ENCODE measurements around the gene SNW1.
"Not testable (repeated sequence)": the region's sequence is repeated elsewhere in the genome, so short reads cannot be mapped to it uniquely, and the experiment has no call there.

The SNW1 gene

GRCh38 chr14:77760381-77761204 is at the start of gene SNW1:
SNW1 (minus strand) TSS chr14:77761156; CDS start chr14:77761127, 29 bp downstream.
- DNase-seq, result peak; percentile 17

GRCh38 chr14:77809011-77809410 is 48.1 kb upstream of the SNW1 start:
- no peak for DNase-seq

DNA sequence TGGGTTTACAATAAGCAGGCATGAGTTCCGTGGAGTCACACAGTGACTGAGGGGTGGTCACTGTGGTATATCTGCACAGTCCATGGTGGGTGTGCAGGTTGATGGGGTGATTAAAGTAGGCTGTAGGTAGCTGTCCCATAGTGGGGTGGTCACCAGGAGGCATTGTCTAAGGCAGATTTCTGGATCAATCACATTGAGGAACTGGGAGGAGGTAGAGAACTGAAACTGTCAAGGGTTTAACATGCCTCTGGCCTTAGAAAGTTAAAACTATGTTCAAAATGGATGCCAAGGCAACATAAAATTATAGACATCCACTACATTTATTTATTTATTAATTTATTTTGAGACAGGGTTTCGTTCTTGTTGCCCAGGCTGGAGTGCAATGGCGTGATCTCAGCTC is 47.3 kb upstream of the SNW1 start:
- no peak for DNase-seq

DNA sequence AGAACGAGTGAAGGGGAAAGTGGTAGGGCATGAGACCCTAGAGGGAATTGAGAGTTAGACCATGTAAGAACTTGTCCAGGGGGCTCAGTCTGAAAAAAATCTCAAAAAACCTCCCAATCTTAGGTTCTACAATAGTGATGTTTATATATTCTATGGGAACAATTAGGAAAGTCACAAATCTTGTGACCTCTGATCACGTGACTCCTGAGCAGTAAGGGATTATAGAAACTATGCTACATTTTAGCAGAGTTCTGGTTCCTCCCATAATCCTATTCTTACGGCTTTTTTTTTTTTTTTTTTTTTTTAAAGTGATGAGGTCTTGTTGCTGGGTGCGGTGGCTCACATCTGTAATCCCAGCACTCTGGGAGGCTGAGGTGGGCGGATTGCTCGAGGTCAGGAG is 44.8 kb upstream of the SNW1 start:
- DNase-seq, result no peak

DNA sequence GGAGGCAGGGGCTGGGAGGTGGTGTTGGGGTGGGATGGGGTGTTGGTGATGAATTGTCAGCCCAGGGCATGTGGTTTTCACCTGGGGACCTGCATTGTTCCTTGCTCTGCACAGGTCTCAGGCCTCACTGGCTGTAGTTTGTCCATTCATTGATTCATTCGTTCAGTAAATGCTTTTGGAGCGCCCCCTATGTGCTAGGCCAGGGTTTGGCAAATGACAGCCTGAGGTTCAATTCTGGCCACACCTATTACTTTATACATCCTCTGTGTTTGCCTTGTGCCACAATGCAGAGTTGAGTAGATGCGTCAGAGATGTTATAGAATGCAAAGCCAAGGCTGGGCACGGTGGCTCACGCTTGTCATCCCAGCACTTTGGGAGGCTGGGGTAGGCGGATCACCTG is 43.6 kb upstream of the SNW1 start:
- DNase-seq, result no peak

DNA sequence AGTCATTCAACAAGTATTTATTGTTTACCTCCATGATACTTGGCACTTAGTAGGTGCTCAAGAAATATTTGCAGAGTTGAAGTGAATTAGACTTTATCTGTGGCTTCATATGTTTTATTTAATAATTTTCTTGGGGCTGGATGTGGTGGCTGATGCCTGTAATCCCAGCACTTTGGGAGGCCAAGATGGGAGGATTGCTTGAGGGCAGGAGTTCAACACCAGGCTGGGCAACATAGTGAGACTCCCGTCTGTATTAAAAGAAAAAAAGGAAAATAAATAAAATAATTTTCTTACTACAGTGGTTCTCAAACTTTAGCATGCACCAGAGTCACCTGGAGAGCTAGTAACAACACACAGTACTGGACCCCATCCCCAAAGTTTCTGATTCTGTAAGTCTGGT is 39.9 kb upstream of the SNW1 start:
- DNase-seq, result no peak

GRCh38 chr14:77799863-77800730 is 39.1 kb upstream of the SNW1 start, which contains the start of gene ADCK1:
ADCK1 (plus strand) TSS chr14:77800109; CDS start chr14:77818979, 18,870 bp downstream.
- DNase-seq, result peak; percentile 39

- DNase-seq, result not testable (repeated sequence)
Measured at GRCh38 chr14:77799456-77799855, 38.5 kb upstream of the SNW1 start.

DNA sequence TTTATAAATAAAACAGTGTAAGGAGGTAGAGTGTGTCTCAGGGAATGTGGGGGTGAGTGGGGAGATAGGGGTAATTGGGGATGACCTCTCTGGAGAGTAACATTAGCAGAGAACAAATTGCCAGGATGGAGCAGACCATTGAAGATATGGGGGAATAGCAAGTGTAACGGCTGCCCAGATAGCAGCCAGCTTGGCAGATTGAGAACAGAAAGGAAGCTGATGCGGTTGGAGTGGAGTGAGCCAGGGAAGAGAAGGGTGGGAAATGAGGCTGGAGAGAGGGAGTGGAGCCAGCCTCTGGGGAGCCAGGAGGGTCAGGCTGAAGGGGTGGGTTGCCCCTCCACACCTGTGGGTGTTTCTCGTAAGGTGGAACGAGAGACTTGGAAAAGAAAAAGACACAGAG is 33.4 kb upstream of the SNW1 start:
- no peak for DNase-seq

GRCh38 chr14:77793255-77793654 is 32.3 kb upstream of the SNW1 start:
- not testable (repeated sequence) for DNase-seq

- DNase-seq, result no peak
Measured at GRCh38 chr14:77791225-77791600, 30.3 kb upstream of the SNW1 start.

- peak; percentile 93 for DNase-seq
Measured at GRCh38 chr14:77790566-77791224, 29.7 kb upstream of the SNW1 start.

DNA sequence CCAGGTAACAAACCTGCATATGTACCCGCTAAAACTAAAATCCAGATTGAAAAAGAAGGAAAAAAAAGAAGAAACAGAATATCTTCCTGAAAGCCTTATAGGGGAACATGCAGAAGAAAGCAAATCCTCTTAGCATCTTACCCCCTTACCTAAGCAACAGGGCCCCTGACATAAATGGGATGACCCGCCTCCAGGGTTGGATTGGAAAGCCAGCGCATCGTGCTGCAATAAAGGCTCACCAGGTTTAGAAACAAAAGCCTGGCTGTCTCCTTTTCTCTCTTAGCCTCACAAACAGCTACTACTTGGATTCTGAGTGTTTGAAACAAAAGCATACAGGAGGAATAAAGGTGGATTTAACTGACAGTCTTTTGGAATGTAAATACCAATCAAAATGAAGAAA is 25.2 kb upstream of the SNW1 start:
- no peak for DNase-seq

GRCh38 chr14:77782202-77782601 is 21.2 kb upstream of the SNW1 start:
- no peak for DNase-seq

DNA sequence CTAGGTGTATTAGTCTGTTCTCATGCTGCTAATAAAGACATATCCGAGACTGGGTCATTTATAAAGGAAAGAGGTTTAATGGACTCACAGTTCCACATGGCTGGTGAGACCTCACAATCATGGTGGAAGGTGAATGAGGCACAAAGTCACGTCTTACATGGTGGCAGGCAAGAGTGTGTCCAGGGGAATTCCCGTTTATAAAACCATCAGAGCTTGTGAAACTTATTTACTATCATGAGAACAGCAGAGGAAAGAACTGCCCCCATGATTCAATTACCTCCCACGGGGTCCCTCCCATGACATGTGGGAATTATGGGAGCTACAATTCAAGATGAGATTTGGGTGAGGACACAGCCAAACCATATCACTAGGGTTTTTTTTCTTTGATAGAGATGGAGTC is 13.0 kb upstream of the SNW1 start:
- DNase-seq, result not testable (repeated sequence)

DNA sequence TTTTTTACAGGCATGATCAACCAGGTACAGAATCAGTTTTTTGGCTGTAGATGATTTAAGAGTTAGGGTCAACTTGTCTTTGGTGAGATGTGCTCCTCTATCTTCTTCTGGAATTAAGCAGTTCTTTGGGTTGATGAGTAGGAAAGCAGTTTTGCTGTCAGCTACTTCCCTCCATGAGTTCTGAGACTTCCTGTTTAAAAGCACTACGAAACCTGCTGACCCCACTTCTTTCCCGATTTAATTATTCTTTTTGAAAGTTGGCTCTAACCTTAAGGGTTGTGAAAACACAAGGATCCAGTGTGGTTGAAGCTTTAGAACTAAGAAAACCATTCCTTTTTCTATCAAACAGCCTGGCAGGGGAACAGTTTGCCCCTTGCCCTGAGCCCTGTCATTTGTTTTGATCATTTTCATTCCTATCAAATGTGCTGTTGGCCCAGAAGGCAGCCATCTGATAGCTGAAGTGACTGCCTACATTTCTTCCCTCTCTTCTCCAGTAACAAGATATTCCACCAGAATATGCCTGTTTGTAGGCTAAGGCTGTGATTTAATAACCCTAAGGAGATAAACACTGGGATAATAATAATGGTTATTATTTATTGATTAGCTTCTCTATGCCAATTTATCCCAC is 7.6 kb upstream of the SNW1 start:
- not testable (repeated sequence) for DNase-seq

DNA sequence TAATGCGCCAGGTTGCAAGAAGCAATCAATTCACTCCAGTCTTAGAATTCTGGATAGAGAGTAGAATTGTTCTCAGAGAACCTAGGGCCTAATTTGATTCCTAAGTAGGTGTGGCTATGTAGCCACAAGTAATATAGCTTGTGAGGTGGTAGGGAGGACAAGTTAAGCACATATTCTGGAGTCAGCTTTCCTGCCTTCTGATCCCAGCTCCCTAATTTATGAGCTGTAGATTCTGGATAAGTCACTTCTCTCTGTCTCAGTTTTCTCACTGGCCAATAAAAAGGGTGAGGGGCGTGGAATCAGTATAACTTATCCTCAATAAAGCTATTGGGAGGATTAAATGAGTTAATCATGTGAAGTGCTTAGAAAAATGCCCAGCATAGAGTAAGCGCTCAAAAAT is 3.0 kb upstream of the SNW1 start:
- DNase-seq, result no peak

DNA sequence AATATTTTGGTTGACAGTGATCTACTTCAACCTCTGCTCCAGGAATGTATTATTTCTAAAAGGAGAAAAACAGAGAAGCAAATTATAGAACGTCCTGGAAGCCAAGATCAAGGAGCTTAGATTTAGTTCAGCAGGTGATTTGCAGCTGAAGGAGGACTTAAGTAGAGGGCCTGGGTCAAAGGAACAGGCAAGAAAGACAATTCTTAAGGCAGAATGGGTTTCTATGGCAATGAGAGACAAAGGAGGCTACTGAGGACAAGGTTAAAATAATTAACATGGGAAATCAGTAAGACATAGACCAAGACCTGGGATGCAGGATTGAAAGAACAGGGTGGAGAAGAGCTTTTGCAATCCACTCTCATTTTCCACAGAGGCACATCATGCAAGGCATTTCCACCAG is 2.4 kb upstream of the SNW1 start:
- DNase-seq, result no peak

- DNase-seq, result peak; percentile 93
Measured at GRCh38 chr14:77761205-77761931, 412 bp upstream of the SNW1 start.

- no peak for DNase-seq
Measured at GRCh38 chr14:77752799-77753516, 8.0 kb downstream of the SNW1 start.

DNA sequence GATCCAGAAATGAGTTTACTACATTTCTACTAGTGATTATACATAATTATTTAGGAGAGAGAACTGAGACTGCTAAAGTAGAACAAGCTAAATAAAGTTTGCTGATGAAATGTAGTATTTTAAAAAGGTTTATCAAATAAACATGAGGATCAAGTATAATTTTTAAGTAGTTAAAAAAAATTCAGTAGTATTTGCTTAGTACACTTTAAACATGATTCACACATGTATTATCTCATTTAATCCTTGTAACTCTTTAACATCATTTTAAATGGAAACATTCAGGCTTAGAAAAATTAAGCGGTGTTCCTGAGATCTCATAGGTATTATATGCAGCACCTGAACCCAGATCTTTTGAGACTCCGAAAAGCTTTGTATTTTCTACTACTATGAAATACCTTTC is 8.7 kb downstream of the SNW1 start:
- no peak for DNase-seq

DNA sequence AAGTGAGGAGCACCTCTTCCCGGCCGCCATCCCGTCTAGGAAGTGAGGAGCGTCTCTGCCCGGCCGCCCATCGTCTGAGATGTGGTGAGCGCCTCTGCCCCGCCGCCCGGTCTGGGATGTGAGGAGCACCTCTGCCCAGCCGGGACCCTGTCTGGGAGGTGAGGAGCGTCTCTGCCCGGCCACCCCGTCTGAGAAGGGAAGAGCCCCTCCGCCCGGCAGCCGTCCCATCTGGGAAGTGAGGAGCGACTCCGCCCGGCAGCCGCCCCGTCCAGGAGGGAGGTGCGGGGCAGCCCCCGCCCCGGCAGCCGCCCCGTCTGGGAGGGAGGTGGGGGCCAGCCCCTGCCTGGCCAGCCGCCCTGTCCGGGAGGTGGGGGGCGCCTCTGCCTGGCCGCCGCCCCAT is 13.5 kb downstream of the SNW1 start:
- DNase-seq, result not testable (repeated sequence)
